Hepatocyte (in vitro differentiated cells): Measurements from ENCODE around the gene UBE2E2. TPM values are rescaled to one million over a fixed set of nuclear protein-coding genes. Genes with fewer than 3 reads are reported as not detected.

ENCODE experiments used
- DNase-seq: peaks from one replicate; pipeline ENCODE4 v3.0.0-alpha.2; 2016; ENCODE audit warnings: low spot score
- H2AFZ ChIP-seq: fragments of 200-600 bp; sonication (generic); 2 replicates; pipeline ENCODE4 v1.6.0; 2016; ENCODE audit warnings: antibody characterized with exemption, mild to moderate bottlenecking
- H3K27ac ChIP-seq: fragments of 200-600 bp; sonication (generic); 2 replicates; pipeline ENCODE4 v1.5.1; 2016; ENCODE audit warnings: mild to moderate bottlenecking
- H3K27me3 ChIP-seq: fragments of 200-600 bp; sonication (generic); 2 replicates; pipeline ENCODE4 v1.6.1; 2016
- H3K36me3 ChIP-seq: fragments of 200-600 bp; sonication (generic); replicated peaks from 2 replicates; pipeline ENCODE4 v1.5.1; 2016; ENCODE audit warnings: low read depth; ENCODE audit not compliant: insufficient read depth
- H3K4me1 ChIP-seq: fragments of 200-600 bp; sonication (generic); 2 replicates; pipeline ENCODE4 v1.5.1; 2016; ENCODE audit warnings: mild to moderate bottlenecking, moderate library complexity; ENCODE audit not compliant: insufficient read depth
- H3K4me2 ChIP-seq: fragments of 200-600 bp; sonication (generic); 2 replicates; pipeline ENCODE4 v1.6.0; 2016
- H3K4me3 ChIP-seq: fragments of 200-600 bp; sonication (generic); 2 replicates; pipeline ENCODE4 v1.5.1; 2016; ENCODE audit warnings: mild to moderate bottlenecking
- H3K79me2 ChIP-seq: fragments of 200-600 bp; sonication (generic); 2 replicates; pipeline ENCODE4 v1.6.0; 2017; ENCODE audit warnings: mild to moderate bottlenecking
- H3K9me2 ChIP-seq: fragments of 200-600 bp; sonication (generic); replicated peaks from 2 replicates; pipeline ENCODE4 v1.6.0; 2017; ENCODE audit warnings: mild to moderate bottlenecking; ENCODE audit not compliant: insufficient read depth
- H3K9me3 ChIP-seq: fragments of 200-600 bp; sonication (generic); 2 replicates; pipeline ENCODE4 v1.5.1; 2016; ENCODE audit warnings: low read depth, mild to moderate bottlenecking
- H4K20me1 ChIP-seq: fragments of 200-600 bp; sonication (generic); 2 replicates; pipeline ENCODE4 v1.6.0; 2016; ENCODE audit warnings: mild to moderate bottlenecking; ENCODE audit not compliant: insufficient read depth, poor library complexity, severe bottlenecking
- CTCF ChIP-seq: fragments of 200-600 bp; sonication (generic); IDR thresholded peaks from 2 replicates; pipeline ENCODE4 v1.5.1; 2016; ENCODE audit warnings: antibody characterized with exemption, mild to moderate bottlenecking; ENCODE audit not compliant: poor library complexity
- EZH2 ChIP-seq: fragments of 200-600 bp; sonication (generic); IDR thresholded peaks from 2 replicates; pipeline ENCODE4 v1.6.1; 2016; ENCODE audit warnings: antibody characterized with exemption, mild to moderate bottlenecking, borderline replicate concordance
- EZH2phosphoT487 ChIP-seq: fragments of 200-600 bp; sonication (generic); IDR thresholded peaks from one replicate; pipeline ENCODE4 v1.6.1; 2018; ENCODE audit warnings: antibody characterized with exemption, mild to moderate bottlenecking, low read depth, moderate library complexity; ENCODE audit not compliant: unreplicated experiment, severe bottlenecking
- WGBS: methylation state at CpG from one replicate; pipeline ENCODE4 v1.1.6; 2016; ENCODE audit warnings: low lambda C conversion rate; ENCODE audit errors: missing lambda C conversion rate; 5-methylcytosine and 5-hydroxymethylcytosine counted together
- polyA plus RNA-seq: library from polyadenylated mRNA; unstranded; fragments of >200 nt; fragmentation: Nextera tagmentation; extraction: Ambion mirVana; gene quantifications from 2 replicates; pipeline ENCODE4 v1.2.1, GENCODE V29; 2016
- total RNA-seq: library from RNA; depleted of rRNA; stranded (reverse); fragments of >200 nt; gene quantifications from 2 replicates; pipeline ENCODE4 v1.2.3, GENCODE V29; 2014

Gene UBE2E2
- total and polyA plus RNA-seq, 2 experiments from 2014 or later = 51.1 to 90.6 TPM

- H3K9me2 ChIP-seq = no peaks in the 10 kb centered on the region
- no peaks in the 10 kb centered on the region for H3K9me3 ChIP-seq
- H3K4me3 ChIP-seq = no peak overlapping the region
- no peak for DNase-seq
- no peak for TF ChIP-seq CTCF
- no peak for TF ChIP-seq EZH2phosphoT487
- TF ChIP-seq EZH2 = no peak
- 80% methylated on average over 2 of the region's 2 CpGs for WGBS
- no peaks in the 10 kb centered on the region for H3K27me3 ChIP-seq
- H2AFZ ChIP-seq = no peak overlapping the region
- no peak overlapping the region for H3K27ac ChIP-seq
- H3K79me2 ChIP-seq = peaks cover 18% of the 10 kb centered on the region
- H3K4me2 ChIP-seq = no peak overlapping the region
- H4K20me1 ChIP-seq = no peaks in the 10 kb centered on the region
- H3K4me1 ChIP-seq = no peaks in the 10 kb centered on the region
- no peaks in the 10 kb centered on the region for H3K36me3 ChIP-seq
Observed at GRCh38 chr3:23275814-23276213, 72.7 kb downstream of the UBE2E2 start.

- no peak overlapping the region for H3K27ac ChIP-seq
- H3K4me2 ChIP-seq = peak overlapping the region; percentile 39
- WGBS = 51% methylated on average over 7 of the region's 7 CpGs
- H4K20me1 ChIP-seq = peaks cover 4% of the 10 kb centered on the region
- no peaks in the 10 kb centered on the region for H3K27me3 ChIP-seq
- no peak for TF ChIP-seq EZH2phosphoT487
- no peak for DNase-seq
- no peak overlapping the region for H3K4me3 ChIP-seq
- H3K9me2 ChIP-seq = no peaks in the 10 kb centered on the region
- no peaks in the 10 kb centered on the region for H3K36me3 ChIP-seq
- no peaks in the 10 kb centered on the region for H3K4me1 ChIP-seq
- no peaks in the 10 kb centered on the region for H3K9me3 ChIP-seq
- H2AFZ ChIP-seq = no peak overlapping the region
- H3K79me2 ChIP-seq = peaks cover 21% of the 10 kb centered on the region
Observed at GRCh38 chr3:23276913-23277658, 74.0 kb downstream of the UBE2E2 start.

- TF ChIP-seq EZH2phosphoT487 (no peak), CTCF (no peak), EZH2 (no peak)
- Histone ChIP-seq H3K4me3 (no peak overlapping the region), H3K27ac (no peak overlapping the region), H2AFZ (no peak overlapping the region), H3K4me2 (peak overlapping the region; percentile 39), H3K9me3 (no peaks in the 10 kb centered on the region), H3K79me2 (peaks cover 21% of the 10 kb centered on the region), H3K36me3 (no peaks in the 10 kb centered on the region), H3K9me2 (no peaks in the 10 kb centered on the region), H4K20me1 (peaks cover 6% of the 10 kb centered on the region), H3K27me3 (no peaks in the 10 kb centered on the region), H3K4me1 (no peaks in the 10 kb centered on the region)
- 76% methylated on average over 3 of the region's 3 CpGs for WGBS
- no peak for DNase-seq
Observed at GRCh38 chr3:23277688-23278087, 74.6 kb downstream of the UBE2E2 start.

GRCh38 chr3:23283625-23284024 is 80.5 kb downstream of the UBE2E2 start:
- no peak overlapping the region for H2AFZ ChIP-seq

More at GRCh38 chr3:23283625-23284024, 80.5 kb downstream of the UBE2E2 start:
- H3K36me3 ChIP-seq = no peaks in the 10 kb centered on the region
- peaks cover 10% of the 10 kb centered on the region for H3K9me3 ChIP-seq
- no peaks in the 10 kb centered on the region for H3K4me1 ChIP-seq
- no peaks in the 10 kb centered on the region for H3K27me3 ChIP-seq
- H4K20me1 ChIP-seq = peaks cover 6% of the 10 kb centered on the region
- no peak overlapping the region for H3K27ac ChIP-seq
- DNase-seq = no peak
- H3K4me3 ChIP-seq = no peak overlapping the region
- no peak for TF ChIP-seq CTCF
- TF ChIP-seq EZH2 = no peak
- peaks cover 5% of the 10 kb centered on the region for H3K9me2 ChIP-seq
- H3K79me2 ChIP-seq = peaks cover 44% of the 10 kb centered on the region
- H3K4me2 ChIP-seq = no peak overlapping the region
- 83% methylated on average over 5 of the region's 5 CpGs for WGBS
